Measurements from ENCODE around the gene NFS1.
"Not testable (repeated sequence)": the region's sequence is repeated elsewhere in the genome, so short reads cannot be mapped to it uniquely, and the experiment has no call there.

Gene NFS1

DNA sequence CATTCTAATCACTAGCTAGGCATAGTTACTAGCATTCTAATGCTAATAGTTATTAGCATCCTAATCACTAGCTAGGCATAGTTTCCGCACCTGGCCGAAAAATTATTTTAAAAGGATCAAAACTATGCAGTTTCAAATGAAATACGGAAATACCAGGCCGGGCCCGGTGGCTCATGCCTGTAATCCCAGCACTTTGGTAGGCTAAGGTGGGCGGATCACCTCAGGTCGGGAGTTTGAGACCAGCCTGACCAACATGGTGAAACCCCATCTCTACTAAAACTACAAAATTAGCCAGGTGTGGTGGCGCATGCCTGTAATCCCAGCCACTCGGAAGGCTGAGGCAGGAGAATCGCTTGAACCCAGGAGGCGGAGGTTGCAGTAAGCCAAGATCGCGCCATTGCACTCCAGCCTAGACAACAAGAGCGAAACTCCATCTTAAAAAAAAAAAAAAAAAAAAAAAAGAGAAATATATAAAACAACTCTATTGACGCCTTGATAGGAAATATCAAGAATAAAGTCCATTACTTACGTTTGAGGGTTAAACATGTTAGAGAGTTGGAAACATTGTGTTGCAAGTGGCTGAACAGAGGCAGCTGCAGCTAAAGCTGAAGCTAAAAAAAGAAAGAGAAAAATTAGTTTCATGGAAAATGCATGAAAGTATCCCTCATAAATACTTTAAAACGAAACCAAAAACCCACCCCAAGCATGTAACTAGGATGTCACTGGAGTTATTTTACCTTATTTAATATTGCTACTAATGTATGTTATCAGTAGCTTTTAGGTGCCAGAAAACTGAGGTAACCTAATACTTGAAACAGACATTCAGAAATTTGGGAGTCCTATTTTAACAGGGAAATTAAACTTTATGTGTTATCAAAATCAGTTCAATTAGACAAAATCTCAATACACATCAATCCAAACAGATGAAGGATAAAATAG, 7.7 kb upstream of the NFS1 start:
- not testable (repeated sequence) for DNase-seq

DNA sequence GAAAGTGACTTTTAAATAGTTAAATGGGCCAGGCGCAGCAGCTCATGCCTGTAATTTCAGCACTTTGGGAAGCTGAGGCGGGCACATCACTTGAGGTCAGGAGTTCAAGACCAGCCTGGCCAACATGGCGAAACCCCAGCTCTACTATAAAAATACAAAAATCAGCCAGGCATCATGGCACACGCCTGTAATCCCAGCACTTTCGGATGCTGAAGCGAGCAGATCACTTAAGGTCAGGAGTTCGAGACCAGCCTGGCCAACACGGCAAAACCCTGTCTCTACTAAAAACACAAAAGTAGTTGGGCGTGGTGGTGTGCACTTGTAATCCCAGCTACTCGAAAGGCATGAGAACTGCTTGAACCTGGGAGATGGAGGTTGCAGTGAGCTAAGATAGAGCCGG, 6.7 kb upstream of the NFS1 start:
- not testable (repeated sequence) for DNase-seq

DNA sequence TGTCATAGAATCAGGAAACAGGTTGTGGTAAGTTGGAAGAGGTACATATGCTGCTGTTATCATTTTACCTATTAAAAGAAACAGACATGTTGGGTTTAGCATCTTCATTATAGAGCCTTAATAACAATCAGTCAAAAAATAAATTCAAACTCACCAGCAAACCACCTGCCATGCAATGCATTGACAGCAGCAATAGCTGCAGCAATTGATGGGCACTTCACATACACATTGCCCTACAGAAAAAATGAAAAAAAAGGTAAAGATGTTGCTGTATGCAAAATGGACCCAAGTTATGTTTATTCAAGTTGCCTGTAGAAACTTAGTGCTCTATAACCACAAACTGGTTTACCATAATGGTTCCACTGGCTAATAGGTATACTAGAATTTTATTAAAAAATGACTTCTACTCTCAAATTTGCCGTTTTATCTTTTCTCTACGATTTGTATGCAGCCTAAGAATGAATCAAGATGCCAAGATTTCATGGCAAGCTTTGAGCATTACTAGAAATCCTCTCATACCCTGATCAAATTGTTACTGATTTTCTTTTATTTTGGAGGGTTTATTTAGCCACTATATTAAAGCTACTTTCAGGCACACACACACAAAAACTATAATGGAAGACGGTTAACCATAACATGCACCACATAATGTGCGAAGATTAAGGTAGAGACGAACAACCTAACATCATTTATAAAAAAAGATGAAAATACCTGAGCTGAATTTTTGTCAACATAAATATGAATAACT, 5.5 kb upstream of the NFS1 start:
- DNase-seq: no peak

DNA sequence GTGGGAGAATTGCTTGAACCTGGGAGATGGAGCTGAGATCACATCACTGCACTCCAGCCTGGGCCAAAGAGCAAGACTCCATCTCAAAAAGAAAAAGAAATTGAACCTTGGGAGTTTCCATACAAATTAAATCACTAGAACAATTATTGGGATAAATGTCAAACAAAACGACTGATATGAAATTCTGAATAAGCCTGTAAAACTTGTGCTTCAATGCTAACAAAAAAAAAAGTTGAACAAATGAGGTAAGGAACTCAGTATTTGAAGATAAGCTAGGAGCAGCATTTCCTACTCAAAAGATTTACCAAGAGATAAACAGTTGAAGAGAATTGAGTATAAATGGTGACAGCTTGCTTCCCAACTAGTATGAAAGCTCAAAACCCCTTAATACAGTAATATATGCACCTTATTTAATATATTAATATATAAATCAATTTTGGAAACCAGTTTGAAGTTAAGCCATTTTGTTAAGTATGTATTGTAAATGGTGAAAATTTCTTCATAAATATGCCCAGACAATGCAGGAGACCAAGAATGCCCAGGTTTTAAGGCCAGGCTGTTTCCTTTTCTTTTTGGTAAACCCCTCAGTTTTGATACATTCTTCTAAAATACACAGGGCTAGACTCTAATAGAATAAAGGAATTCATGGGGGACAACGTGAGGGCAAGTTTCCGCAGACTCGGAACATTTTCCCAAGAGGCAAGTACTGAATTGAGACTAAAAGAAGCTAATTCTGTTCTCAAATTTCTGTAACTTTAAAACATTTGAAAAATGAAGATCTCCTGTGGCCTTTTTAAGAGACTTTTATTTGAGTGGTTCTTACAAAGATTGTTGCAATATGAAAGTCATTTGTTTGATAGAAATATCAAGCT, 3.9 kb upstream of the NFS1 start:
- DNase-seq: no peak

DNA sequence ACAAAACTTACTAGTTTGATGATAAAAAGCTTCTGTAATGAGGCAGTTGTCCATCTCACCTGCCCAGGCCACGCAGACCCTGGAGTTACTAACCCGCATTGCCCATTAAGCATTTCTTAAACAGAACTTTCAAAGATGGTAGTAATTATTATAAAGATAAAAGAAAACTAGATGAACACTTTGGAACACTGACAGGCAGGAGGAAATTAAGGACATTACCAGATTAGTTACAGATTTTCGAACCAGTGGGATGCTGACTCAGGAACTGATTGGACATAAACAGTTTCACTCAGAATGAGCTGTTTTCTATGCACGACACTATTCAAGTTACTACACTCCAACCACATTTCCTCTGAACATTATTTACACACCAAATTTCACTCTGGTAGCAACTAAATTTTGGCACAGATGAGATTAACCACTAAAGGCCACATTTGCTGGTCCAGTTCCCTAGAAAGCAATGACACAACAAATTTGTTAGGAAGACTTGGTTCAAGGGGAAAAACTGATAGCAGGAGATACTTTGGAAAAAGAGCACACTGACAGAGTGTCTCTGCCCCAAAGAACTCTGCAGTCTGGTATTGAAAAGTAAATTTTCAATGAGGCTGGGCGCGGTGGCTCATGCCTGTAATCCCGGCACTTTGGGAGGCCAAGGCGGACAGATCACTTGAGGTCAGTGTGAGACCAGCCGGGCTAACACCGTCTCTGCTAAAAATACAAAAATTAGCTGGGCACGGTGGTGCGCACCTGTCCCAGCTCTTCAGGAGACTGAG, 3.1 kb upstream of the NFS1 start:
- peak in 1 of 3 experiments; percentile 26 for DNase-seq

DNA sequence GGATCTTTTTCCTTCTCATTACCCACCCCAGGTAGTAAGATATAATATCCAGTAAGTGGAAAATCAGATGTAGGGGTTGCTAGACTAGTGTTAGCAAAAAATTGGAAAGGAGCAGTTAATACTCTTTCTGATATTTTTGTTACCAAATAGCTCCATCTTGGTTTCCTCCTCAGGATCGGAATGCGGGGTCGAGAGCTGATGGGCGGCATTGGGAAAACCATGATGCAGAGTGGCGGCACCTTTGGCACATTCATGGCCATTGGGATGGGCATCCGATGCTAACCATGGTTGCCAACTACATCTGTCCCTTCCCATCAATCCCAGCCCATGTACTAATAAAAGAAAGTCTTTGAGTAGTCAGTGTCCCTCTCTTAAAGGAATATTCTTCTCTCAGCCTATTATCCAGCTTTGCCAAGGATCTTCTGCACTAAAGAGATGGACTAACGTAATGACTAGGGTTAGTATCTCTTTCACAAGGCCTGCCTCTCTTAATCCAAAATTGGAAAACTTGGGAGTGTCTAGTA, 1.5 kb upstream of the NFS1 start:
- peak in 1 of 3 experiments; percentile 32 for DNase-seq

DNA sequence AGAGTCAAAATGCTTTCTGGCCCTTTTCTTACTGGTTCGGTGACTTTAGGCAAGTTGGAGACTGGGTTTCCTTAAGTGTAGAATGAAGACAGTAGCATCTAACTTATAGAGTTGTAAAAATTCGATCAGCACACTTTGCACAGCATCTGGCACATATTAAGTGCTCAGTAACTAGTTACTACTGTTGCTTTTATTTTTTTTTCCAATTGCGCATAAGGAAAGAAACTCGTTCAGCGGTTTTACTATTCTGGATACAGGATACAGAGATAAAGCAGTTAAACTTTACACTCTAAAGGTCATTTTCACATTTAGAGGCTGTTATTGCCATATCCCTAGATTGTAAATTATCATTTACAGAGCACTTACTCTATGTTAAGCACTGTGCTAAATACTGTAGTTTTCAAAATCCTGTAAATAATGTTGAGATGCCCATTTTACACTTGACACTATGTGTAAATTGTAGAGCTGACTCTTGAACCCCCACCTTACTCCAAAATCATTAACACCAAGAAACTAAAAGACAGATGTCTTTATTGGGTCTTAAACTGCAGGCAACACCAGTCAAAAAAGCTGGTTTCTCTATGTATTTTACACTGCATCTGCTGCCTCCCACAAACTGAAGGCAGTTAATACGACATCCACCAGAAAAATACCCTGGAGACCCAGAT, 939 bp upstream of the NFS1 start:
- DNase-seq: peak in 1 of 3 experiments; percentile 35

DNA sequence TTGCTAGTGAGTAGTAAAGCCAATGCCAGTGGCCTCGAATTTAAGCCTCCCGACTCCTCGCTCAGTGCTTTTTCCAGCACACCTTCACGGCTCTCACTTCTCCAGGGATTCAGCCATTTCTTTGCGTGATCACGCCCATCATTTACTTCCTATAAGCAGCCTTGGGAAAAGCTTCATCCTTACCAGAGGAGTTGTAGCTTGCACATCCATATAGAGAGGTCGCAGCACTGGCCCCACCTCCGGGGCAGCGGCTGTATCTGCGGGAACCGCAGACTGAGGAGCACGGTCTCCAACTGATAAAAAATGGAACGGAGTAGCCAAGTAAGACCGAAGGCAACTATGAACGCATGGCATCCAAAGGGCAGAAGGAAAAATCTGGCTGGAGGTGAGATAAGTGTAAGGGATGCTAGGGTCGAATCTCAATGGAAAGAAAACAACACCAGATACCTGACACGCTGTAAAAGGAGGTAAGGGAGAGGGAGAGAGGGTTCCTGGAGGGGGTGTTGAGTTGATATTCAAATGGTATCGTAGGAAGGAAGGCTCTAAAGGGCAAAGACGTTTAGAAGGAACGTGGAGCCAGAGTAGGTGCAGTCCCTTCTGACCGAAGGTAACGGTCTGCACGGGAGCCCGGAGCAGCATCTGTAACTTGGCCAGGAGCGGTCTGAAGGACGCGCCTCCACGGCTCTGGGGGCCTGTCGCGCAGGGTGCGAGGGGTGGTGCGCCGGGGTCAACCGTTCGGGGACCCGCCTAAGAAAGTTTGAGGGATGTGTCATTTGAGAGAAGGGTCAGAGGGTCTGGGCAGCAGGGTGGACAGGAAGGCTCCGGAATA, 640 bp downstream of the NFS1 start:
- peak in 2 of 3 experiments; percentile 65 to 76 for DNase-seq

DNA sequence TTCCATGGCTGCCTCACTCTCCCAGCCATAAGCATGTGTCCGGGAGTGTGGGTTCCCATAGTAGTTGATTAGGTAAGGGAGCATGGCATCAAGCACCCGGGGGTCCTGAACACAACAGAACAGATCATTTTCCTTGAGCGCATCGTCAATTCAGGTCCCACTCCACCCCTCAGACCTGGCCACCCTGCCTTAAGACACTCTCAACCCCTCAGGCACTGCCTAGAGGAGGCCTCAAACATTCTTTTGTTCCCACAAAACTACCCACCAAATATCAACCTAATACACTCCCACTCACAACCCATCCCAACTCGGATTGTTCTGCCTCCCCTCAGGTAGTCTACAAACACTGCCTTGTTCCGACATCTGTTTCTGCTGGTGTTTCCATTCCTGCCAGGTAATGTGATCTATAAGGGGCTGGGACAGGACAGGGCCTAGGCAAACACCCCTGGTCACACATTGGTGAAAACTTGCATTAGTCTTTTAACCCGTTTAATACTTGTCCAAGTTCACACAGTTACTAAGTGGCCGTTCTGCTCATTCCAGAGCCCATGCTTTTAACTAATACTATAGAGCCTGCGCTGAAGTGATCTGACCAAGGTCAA, 1.4 kb downstream of the NFS1 start:
- no peak for DNase-seq

DNA sequence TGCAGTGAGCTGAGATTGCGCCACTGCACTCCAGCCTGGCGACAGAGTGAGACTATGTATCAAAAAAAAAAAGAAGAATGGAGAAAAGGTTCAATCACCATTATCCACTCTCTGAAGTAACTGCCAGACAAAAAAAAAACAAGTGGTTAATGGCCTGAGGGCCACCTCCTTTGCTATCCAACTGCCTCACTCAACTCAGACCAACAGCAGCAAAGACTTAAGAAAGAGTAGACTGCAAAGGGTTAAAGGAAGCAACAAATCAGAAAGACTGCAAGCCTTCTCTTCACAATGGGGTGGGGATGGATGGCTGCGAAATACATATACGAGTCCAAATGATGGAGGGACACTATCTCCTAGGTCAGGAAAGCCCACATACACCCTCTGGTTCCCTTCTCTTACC, 3.2 kb downstream of the NFS1 start:
- DNase-seq: no peak

DNA sequence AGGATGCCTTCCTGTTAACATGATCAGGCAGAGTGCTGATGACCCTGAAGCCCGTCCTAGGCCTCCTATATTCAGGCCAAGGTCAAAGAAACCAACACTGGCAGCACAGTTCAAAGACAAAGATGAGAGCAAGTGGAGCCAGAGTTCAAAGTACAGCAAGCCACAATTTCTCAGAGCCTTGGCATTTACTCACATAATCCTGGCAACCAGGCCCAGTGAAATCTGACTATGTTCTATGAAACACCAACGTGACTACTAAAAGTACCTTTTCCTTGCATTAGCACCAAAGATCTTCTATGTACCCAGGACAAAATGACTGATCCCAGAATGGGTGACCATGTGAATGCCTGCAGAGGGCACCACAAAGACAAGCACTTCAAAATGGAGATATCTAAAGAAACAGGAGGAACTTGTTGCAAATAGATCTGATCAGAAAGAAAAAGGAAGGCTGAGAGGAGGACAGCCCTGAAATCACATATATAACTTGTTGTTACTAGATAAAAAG, 3.9 kb downstream of the NFS1 start:
- DNase-seq: no peak

DNA sequence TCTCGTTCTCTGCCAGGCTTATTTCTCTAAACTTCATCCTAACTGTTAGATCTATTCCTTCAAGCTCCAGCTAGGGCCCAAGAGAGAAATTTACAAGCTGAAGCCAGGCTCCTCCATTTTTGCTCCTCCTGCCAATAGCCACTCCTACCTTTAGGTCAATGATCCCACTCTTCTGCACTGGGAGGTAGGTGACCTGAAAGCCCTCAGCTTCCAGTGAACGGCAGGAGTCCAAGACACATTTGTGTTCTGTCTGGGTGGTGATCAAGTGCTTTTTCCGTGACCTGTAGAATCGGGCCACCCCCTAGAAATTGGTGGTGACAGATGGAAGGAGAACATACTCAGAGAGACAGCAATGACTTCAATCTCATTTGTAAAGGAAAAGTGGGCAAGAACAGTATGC, 8.9 kb downstream of the NFS1 start:
- no peak for DNase-seq

DNA sequence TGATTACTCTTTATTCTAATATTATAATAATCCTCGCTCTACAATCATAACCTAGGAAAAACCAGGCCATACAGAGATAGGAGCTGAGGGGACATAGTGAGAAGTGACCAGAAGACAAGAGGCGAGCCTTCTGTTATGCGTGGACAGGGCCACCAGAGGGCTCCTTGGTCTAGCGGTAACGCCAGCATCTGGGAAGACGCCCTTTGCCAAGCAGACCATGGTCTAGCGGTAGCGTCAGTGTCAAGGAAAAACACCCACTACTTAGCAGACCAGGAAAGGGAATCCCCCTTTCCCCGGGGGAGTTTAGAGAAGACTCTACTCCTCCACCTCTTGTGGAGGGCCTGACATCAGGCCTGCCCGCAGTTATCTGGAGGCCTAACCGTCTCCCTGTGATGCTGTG, 12.3 kb downstream of the NFS1 start:
- DNase-seq: not testable (repeated sequence)

DNA sequence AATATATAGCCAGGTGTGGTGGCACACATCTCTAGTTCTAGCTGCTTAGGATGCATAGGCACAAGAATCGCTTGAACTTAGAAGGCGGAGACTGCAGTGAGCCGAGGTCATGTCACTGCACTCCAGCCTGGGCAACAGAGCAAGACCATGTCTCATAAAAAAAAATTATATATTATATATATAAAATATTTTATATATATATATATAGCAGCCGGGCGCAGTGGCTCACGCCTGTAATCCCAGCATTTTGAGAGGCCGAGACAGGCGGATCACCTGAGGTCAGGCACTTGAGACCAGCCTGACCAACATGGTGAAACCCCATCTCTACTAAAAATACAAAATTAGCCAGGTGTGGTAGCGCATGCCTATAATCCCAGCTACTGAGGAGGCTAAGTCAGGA, 13.8 kb downstream of the NFS1 start:
- DNase-seq: not testable (repeated sequence)

DNA sequence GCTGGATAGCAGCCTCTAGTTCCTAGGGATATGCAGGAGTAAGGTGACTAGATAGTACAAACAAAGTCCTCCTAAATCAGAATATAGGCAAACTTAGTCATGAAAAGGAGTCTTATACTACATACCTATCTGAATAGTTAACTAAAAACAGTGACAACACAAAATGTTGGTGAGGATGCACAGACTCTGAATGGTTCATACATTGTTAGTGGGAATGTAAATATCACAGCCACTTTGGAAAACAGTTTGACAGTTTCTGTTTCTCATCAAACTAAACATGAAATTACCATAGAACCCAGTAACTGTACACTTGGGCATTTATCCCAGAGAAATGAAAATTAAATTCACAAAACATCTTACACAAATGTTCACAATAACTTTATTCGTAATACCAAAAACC, 17.2 kb downstream of the NFS1 start:
- no peak for DNase-seq

DNA sequence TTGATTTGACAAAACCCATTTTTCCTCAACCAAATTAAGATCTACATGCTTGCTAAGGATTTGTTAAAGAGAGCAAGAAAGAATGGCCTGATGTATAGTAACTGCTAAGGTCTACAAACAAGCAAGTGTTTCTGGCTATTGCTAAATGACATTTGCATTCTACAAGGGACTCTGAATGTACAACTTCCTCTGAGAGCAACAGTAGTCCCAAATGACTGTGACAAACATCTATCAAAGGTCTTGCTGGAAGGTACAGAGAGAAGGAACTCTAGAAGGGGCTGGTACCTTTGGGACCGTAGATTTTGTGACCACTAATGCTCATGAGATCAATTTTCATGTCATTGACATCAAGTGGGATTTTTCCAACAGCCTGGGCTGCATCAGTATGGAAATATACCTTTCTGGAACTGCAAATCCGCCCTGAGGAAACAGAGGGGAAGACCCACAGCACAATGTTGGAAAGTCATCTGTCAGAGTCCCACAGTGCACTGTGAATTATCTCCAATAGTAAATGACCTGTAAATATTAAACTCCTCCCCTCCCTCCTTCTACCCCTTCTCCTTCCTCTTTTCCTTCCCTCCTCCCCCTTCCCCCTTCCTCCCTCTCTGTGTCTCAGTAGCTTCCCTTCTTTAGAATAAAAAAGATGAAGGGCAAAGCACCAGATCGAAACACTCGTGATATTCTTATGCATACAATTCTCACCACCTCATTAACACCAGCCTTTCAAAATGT, 18.5 kb downstream of the NFS1 start:
- no peak for DNase-seq

DNA sequence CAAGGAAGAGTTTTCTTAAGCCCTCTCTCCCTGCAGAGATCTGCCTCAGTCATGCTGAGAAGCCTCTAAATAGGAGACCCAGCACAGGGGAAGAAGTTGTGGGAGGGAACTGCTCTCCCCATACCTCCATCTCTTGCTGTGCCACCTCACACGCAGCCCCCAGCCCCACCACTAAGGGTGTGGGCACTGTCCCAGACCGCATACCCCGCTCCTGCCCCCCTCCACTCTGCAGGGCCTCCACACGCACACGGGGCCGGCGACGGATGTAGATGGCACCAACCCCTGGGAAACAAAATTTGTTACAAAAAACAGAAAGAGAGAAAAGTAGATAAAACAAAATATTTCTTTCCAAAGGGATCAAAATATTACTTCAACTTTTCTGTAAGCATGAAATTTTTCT, 24.2 kb downstream of the NFS1 start:
- no peak for DNase-seq

DNA sequence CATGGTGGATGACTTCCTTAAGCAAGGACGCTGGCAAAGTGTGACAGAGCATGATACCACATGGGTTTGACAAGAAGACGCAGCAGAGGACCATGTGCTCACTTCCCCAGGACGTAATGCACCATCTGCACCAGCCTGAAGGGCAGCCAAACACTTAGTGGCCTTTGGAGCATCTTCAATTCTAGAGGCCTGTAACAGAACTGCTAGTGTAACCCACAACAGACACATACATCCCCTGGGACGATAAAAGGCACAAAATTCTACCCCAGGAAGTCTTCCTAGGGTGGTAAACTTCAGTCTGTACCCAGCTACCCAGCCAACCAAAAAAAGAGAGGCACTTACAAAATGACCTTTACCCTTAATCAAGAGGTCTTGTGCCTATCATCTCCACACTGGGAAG, 25.3 kb downstream of the NFS1 start:
- no peak for DNase-seq

DNA sequence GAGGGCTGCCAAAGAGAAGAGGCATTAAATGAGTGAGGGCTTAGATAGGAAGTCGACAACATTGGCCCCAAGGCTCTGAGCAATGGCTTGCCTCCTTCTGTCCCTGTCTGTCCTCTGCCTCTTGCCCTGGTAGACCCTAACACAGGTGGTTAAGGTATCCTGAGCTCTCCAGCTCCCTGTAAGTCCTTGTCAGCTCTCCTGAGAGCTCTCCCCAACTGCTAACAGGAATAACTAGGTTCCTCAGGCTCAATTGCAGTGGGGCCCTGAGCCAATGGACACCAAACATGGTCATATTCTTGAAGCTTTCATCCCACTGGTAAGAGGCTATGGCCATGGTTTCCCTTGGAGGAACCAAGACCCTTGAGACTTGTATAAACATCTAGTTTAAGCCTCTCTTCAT, 29.5 kb downstream of the NFS1 start:
- no peak for DNase-seq
